Panc1 (cell line): ENCODE results near the gene YDJC. TPM values are rescaled to one million over a fixed set of nuclear protein-coding genes. Genes with fewer than 3 reads are reported as not detected.
"Not testable (repeated sequence)": the region's sequence is repeated elsewhere in the genome, so short reads cannot be mapped to it uniquely, and the experiment has no call there.

Experiments used
- ATAC-seq: fragments of 200-7000 bp; cut with Tn5 transposase; 2 replicates; pipeline ENCODE4 v1.9.1; 2020; ENCODE audit warnings: mild to moderate bottlenecking, moderate library complexity
- BruUV-seq: library from RNA; stranded (reverse); fragments of 400-500 nt; replicated peaks from 2 replicates; lab custom pipeline; 2021; lab: Mats Ljungman, UMichigan
- CTCF ChIA-PET: fragments of 300-600 bp; sonication (Branson Sonifier 250); formaldehyde crosslinking; loops from one replicate; lab custom pipeline; 2022; ENCODE audit warnings: antibody characterized with exemption; lab: Charles Lee
- POLR2A ChIA-PET: fragments of 300-600 bp; sonication (Branson Sonifier 250); formaldehyde crosslinking; loops from one replicate; lab custom pipeline; 2022; ENCODE audit warnings: antibody characterized with exemption; lab: Charles Lee
- DNase-seq: peaks from one replicate; pipeline ENCODE4 v3.0.0-alpha.2; 2010; ENCODE audit warnings: low read depth, low spot score
- H3K27ac ChIP-seq: 2 replicates; pipeline ENCODE4 v1.5.1; 2011; ENCODE audit warnings: mild to moderate bottlenecking, low read length, inconsistent platforms
- H3K27me3 ChIP-seq: fragments of 200-500 bp; sonication (Bioruptor generic); 2 replicates; pipeline ENCODE4 v1.6.0; 2014; ENCODE audit warnings: low read length, inconsistent platforms; ENCODE audit not compliant: control insufficient read depth, insufficient read depth
- H3K36me3 ChIP-seq: fragments of 200-500 bp; sonication (Bioruptor generic); 2 replicates; pipeline ENCODE4 v1.5.1; 2014; ENCODE audit warnings: inconsistent platforms, mild to moderate bottlenecking, low read length, moderate library complexity; ENCODE audit not compliant: control insufficient read depth, insufficient read depth
- H3K4me1 ChIP-seq: 2 replicates; pipeline ENCODE4 v1.5.1; 2011; ENCODE audit warnings: inconsistent platforms, mild to moderate bottlenecking, low read length, moderate library complexity; ENCODE audit not compliant: control insufficient read depth, insufficient read depth
- H3K4me3 ChIP-seq, 2 experiments: 2 replicates each; pipeline ENCODE4 v1.5.1; 2011 to 2012; ENCODE audit warnings: low read depth in 2 of 2, low read length in 2 of 2, mild to moderate bottlenecking in 2 of 2, inconsistent platforms in 1 of 2, moderate library complexity in 1 of 2
- H3K9me3 ChIP-seq: fragments of 200-500 bp; sonication (Bioruptor generic); 2 replicates; pipeline ENCODE4 v1.5.1; 2014; ENCODE audit warnings: low read depth, mild to moderate bottlenecking, inconsistent platforms, low read length, moderate library complexity; ENCODE audit not compliant: control insufficient read depth, insufficient read depth
- CTCF ChIP-seq: fragments of 450-650 bp; IDR thresholded peaks from 2 replicates; pipeline ENCODE4 v1.5.1; 2017; ENCODE audit warnings: mild to moderate bottlenecking
- POLR2AphosphoS5 ChIP-seq: IDR thresholded peaks from 2 replicates; pipeline ENCODE4 v1.6.1; 2012; ENCODE audit warnings: mild to moderate bottlenecking, low read depth, low read length, moderate library complexity
- REST ChIP-seq, 2 experiments: IDR thresholded peaks; 2 replicates each; pipeline ENCODE4 v1.6.1; 2011 to 2012; ENCODE audit warnings: low read depth in 2 of 2, control low read depth in 1 of 2, low read length in 1 of 2, mild to moderate bottlenecking in 1 of 2, moderate library complexity in 1 of 2; ENCODE audit not compliant: insufficient read depth in 1 of 2
- SIN3A ChIP-seq: IDR thresholded peaks from 2 replicates; pipeline ENCODE4 v1.6.1; 2012; ENCODE audit warnings: low read depth, mild to moderate bottlenecking, low read length, moderate library complexity, borderline replicate concordance; ENCODE audit not compliant: insufficient read depth
- TCF7L2 ChIP-seq: IDR thresholded peaks from 2 replicates; pipeline ENCODE4 v1.6.1; 2011; ENCODE audit warnings: mild to moderate bottlenecking, low read depth, low read length, inconsistent platforms
- in situ Hi-C: cut with HindIII; loops from 2 replicates; pipeline ENCODE4 v1.10.0; 2016; ENCODE audit warnings: low sequenced_read_pairs, low pct_unique_long_range_greater_than_20kb
- intact Hi-C: fragments of 100-400 bp; cut with micrococcal nuclease; formaldehyde crosslinking; loops from one replicate; pipeline ENCODE4 v1.10.0; 2022; ENCODE audit not compliant: unreplicated experiment
- total RNA-seq: library from RNA; stranded (reverse); gene quantifications from one replicate; pipeline ENCODE4 v1.2.1, GENCODE V29; 2021; ENCODE audit not compliant: unreplicated experiment

YDJC gene
- total RNA-seq, 1 experiment from 2014 or later: 60.6 TPM

- DNase-seq, intact Hi-C loops, ATAC-seq, H3K27ac ChIP-seq, H3K27me3 ChIP-seq, H3K36me3 ChIP-seq, CTCF ChIA-PET, H3K4me3 ChIP-seq, POLR2A ChIA-PET, H3K9me3 ChIP-seq, BruUV-seq, in situ Hi-C loops, H3K4me1 ChIP-seq: not testable (repeated sequence)
These were observed 49.0 kb upstream of the YDJC start for GRCh38 chr22:21678842-21679241.

GRCh38 chr22:21677606-21678443 lies 48.0 kb upstream of the YDJC start:
- Histone ChIP-seq H3K4me3 (no peak overlapping the region), H3K4me1 (no peaks in the 10 kb centered on the region), H3K36me3 (no peaks in the 10 kb centered on the region), H3K27me3 (no peaks in the 10 kb centered on the region), H3K27ac (no peak overlapping the region), H3K9me3 (no peaks in the 10 kb centered on the region)
- TF ChIP-seq REST (IDR thresholded peaks at IDR 0.05; ENCODE audit: insufficient read depth in 1 of 2, low read depth in 2 of 2, low read length in 1 of 2) (no peak), CTCF (no peak), TCF7L2 (no peak), POLR2AphosphoS5 (no peak), SIN3A (no peak)
- intact Hi-C loops: no loop called here
- no peak for DNase-seq
- ATAC-seq: no peak
- CTCF ChIA-PET: no interaction called here
- in situ Hi-C loops: no loop called here
- POLR2A ChIA-PET: no interaction called here
- no TSS peak for BruUV-seq

GRCh38 chr22:21674638-21675245 lies 44.9 kb upstream of the YDJC start:
- no peaks in the 10 kb centered on the region for H3K4me1 ChIP-seq
- H3K9me3 ChIP-seq: no peaks in the 10 kb centered on the region
- no peak overlapping the region for H3K4me3 ChIP-seq
- intact Hi-C loops: no loop called here
- ChIA-PET CTCF (no interaction called here), POLR2A (interaction anchor here (0.6 kb wide), 1 partner anchor 9 kb away, joined by 3 read pairs; no protein-coding TSS in a partner anchor)
- TF ChIP-seq POLR2AphosphoS5 (no peak), REST (IDR thresholded peaks at IDR 0.05; ENCODE audit: insufficient read depth in 1 of 2, low read depth in 2 of 2, low read length in 1 of 2) (no peak), CTCF (no peak), SIN3A (no peak), TCF7L2 (no peak)
- H3K36me3 ChIP-seq: peaks cover 5% of the 10 kb centered on the region; the same call in 1 of the 2 replicates
- DNase-seq (no peak), ATAC-seq (no peak)
- H3K27me3 ChIP-seq: no peaks in the 10 kb centered on the region
- no TSS peak for BruUV-seq
- H3K27ac ChIP-seq: no peak overlapping the region
- in situ Hi-C loops: no loop called here
